ENCODE measurements around the gene ZNF829. TPM values are rescaled to one million over a fixed set of nuclear protein-coding genes. Genes with fewer than 3 reads are reported as not detected.

ZNF829 gene
- total and polyA plus RNA-seq, 2 of the 4 experiments (the other 2 are of a cell fraction), result 0.58 to 3.0 TPM

GRCh38 chr19:36894849-36895383 is 21.2 kb downstream of the ZNF829 start:
- Histone ChIP-seq H3K4me3 (ENCODE audit: insufficient read depth, low read depth, low read length) (no peak overlapping the region), H3K9me3 (ENCODE audit: control insufficient read depth, insufficient read depth, low read length) (peaks cover 64% of the 10 kb centered on the region), H3K18ac (ENCODE audit: low read depth, low read length) (no peak overlapping the region), H4K91ac (ENCODE audit: insufficient read depth, low read depth, low read length) (no peak overlapping the region), H3K79me1 (ENCODE audit: low read depth in 1 of 2, low read length in 2 of 2) (0 out of 4 replicates have a peak, but pooled peaks cover 0 to 3% of the 10 kb centered on the region in 2 experiments), H3K9me1 (ENCODE audit: insufficient read depth, low read length) (no peaks in the 10 kb centered on the region), H4K20me1 (ENCODE audit: insufficient read depth, low read length) (no peaks in the 10 kb centered on the region), H2AK9ac (replicated peaks; ENCODE audit: low read depth, low read length, poor library complexity) (no peak overlapping the region), H3K23ac (ENCODE audit: low read depth, low read length) (no peak overlapping the region), H3K36me3 (ENCODE audit: control insufficient read depth, insufficient read depth, low read length) (peaks cover 28% of the 10 kb centered on the region), H2AFZ (replicated peaks; ENCODE audit: low read length, poor library complexity) (no peak overlapping the region), H3K14ac (replicated peaks; ENCODE audit: low read depth, low read length) (no peak overlapping the region), H3K27me3 (ENCODE audit: control insufficient read depth, insufficient read depth, low read length) (no peaks in the 10 kb centered on the region), H2BK15ac (ENCODE audit: low read depth, low read length) (no peak overlapping the region), H3K4ac (ENCODE audit: low read depth, low read length) (no peak overlapping the region), H2BK20ac (ENCODE audit: low read depth, low read length) (no peak overlapping the region), H2AK5ac (ENCODE audit: low read depth, low read length) (no peak overlapping the region), H2BK5ac (ENCODE audit: low read depth, low read length, poor library complexity, severe bottlenecking) (no peak overlapping the region), H3K27ac (ENCODE audit: insufficient read depth, low read length) (no peak overlapping the region), H4K5ac (ENCODE audit: low read depth, low read length) (no peak overlapping the region), H3K4me2 (ENCODE audit: low read depth, low read length) (no peak overlapping the region), H3K56ac (ENCODE audit: extremely low read depth, insufficient read depth, low read length) (no peak overlapping the region), H2BK120ac (ENCODE audit: low read depth, low read length) (no peak overlapping the region), H3K9ac (ENCODE audit: low read depth, low read length) (no peak overlapping the region), H4K8ac (ENCODE audit: low read depth in 2 of 2, low read length in 2 of 2) (no peak overlapping the region), H3K4me1 (ENCODE audit: control insufficient read depth, insufficient read depth, low read length) (no peaks in the 10 kb centered on the region)
- TF ChIP-seq CEBPB (IDR thresholded peaks at IDR 0.05; ENCODE audit: low read depth, low read length) (no peak), BHLHE40 (IDR thresholded peaks at IDR 0.05; ENCODE audit: low read depth, low read length) (no peak), SMC3 (IDR thresholded peaks at IDR 0.05; ENCODE audit: low read depth, low read length) (no peak), FOS (IDR thresholded peaks at IDR 0.05; ENCODE audit: low read depth, low read length) (no peak), CHD1 (IDR thresholded peaks at IDR 0.05; ENCODE audit: low read depth, low read length) (no peak), MAZ (IDR thresholded peaks at IDR 0.05; ENCODE audit: borderline replicate concordance, low read depth, low read length) (no peak), MAFK (IDR thresholded peaks at IDR 0.05; ENCODE audit: low read depth, low read length) (no peak), MXI1 (IDR thresholded peaks at IDR 0.05; ENCODE audit: borderline replicate concordance, low read depth, low read length) (no peak), USF2 (IDR thresholded peaks at IDR 0.05; ENCODE audit: low read depth, low read length) (no peak), NFE2L2 (IDR thresholded peaks at IDR 0.05; ENCODE audit: low read depth, low read length) (no peak), RCOR1 (IDR thresholded peaks at IDR 0.05; ENCODE audit: insufficient replicate concordance, low read length) (no peak)
- in situ Hi-C loops (cut with MboI; ENCODE audit: low sequenced_read_pairs), result no loop called here
- no peak for ATAC-seq (ENCODE audit: low read depth)
- DNase-seq, result no peak
- intact Hi-C loops (cut with micrococcal nuclease), result no loop called here
- POLR2A ChIA-PET (ENCODE audit: unreplicated experiment), result interaction anchor here (0.6 kb wide), 1 partner anchor 144 kb away, joined by 9 read pairs; no protein-coding TSS in a partner anchor
- dilution Hi-C loops (cut with HindIII; ENCODE audit: low sequenced_read_pairs, unreplicated experiment), result no loop called here
- CTCF ChIA-PET, result no interaction called here
- BruUV-seq (replicated peaks), result no TSS peak
- whole genome bisulfite sequencing, 2 experiments (ENCODE audit: extremely low coverage in 2 of 2, insufficient read length in 1 of 2), result no CpG with 5 or more reads among the region's 2 CpGs
